Activated CD4-positive, alpha-beta T cell treated with anti-CD3 and anti-CD28 coated beads for 24 hours (primary cell): Measurements from ENCODE around the gene NFATC2IP.

Experiments used
- DNase-seq, 2 donors: peaks; one replicate each; pipeline ENCODE4 v3.0.0-alpha.2; 2020; ENCODE audit warnings: low read depth in 2 of 2

Gene NFATC2IP

DNA sequence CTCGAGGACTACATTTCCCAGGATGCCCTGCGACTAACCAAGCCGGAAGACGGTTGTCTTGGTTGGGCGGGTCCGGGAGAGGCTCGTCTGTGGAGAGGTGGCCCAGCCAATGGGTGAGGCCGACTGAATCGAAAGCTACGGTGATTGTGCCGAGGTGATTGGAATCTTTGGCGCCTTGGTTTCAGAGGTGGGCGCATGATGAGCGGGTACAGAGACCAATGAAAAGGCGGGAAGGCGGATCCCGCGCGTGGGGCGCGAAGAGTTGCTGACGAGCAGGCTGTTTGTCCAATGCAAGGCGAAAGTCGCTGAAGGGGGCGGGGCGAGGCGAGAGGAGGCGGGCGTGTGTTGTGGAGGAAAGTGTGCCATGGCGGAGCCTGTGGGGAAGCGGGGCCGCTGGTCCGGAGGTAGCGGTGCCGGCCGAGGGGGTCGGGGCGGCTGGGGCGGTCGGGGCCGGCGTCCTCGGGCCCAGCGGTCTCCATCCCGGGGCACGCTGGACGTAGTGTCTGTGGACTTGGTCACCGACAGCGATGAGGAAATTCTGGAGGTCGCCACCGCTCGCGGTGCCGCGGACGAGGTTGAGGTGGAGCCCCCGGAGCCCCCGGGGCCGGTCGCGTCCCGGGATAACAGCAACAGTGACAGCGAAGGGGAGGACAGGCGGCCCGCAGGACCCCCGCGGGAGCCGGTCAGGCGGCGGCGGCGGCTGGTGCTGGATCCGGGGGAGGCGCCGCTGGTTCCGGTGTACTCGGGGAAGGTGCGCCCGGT, at the start of gene NFATC2IP:
NFATC2IP (plus strand) TSS at position 290 of the 762 bp plus-strand sequence; CDS start at position 365, 75 bp downstream.
- DNase-seq: peak; percentile 99 to 100

DNA sequence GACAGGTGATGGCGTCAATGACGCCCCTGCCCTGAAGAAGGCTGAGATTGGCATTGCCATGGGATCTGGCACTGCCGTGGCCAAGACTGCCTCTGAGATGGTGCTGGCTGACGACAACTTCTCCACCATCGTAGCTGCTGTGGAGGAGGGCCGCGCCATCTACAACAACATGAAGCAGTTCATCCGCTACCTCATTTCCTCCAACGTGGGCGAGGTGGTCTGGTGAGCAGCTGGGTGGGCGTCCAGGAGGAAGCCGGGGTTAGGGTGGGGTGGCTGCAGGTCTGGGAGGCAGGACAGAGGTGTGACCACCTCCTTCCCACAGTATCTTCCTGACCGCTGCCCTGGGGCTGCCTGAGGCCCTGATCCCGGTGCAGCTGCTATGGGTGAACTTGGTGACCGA, 48.9 kb upstream of the NFATC2IP start:
- DNase-seq: no peak

DNA sequence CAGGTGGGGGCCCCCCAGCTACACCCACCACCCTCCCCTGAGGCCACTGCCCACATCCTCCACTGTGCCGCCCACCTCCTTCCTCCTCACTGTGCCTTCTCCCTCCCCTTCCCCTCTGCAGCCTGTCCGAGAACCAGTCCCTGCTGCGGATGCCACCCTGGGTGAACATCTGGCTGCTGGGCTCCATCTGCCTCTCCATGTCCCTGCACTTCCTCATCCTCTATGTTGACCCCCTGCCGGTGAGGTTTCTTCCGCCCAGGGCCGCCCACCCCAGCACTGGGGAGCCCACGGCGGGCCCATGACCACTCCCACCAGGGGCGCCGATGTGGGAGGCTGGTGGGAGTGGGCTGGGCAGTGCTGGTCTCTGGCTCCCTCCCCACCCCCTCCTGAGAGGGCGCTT, 47.8 kb upstream of the NFATC2IP start:
- DNase-seq: no peak

DNA sequence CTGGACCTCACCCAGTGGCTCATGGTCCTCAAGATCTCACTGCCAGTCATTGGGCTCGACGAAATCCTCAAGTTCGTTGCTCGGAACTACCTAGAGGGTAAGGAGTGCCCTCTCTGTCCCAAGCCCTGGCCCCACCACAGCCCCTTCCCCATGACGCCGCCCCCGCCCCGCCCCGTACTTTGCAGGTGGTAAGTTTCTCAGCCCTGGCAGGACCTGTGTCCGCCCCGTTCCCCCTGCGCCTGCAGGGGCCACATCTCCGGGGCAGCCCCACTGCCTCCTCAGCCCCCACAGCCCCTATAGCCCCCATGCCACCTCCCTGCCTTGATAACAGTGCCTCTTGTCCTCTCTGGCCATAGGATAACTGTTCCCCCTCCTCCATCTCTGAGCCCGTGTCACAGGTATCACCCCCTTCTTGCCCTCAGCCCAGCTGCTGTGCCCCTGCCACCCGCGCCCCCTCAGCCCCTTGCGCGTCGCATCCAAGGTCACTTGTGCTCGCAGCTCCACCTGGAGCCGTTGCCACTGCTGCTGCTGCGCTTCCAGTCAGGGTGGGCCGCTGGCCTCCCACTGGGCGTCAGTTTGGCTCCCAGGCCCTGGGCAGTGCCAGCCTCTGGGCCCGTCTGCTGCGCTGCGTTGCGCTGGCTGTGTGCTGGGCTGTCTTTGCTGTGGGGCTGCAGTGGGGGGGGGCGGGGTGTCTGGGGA, 47.2 kb upstream of the NFATC2IP start:
- DNase-seq: no peak

DNA sequence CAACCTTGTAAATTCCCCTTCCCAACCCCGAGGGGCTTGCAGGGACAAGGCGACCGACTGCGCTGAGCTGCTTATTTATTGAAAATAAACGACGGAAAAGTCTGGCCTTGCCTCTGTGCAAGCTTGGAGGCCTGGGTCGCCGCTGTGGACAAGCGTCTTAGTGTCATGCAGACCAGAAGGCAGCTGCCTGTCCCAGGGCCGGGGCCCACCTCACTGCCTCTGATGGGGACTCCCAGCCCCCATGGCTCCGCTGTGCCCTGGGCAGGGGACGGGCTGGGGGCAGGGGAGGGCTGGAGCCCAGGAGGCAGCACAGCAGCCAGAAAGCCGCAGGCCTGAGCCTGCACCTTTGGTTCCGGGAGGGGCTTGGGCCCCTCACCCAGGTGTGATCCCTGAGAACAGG, 46.4 kb upstream of the NFATC2IP start:
- DNase-seq: no peak

DNA sequence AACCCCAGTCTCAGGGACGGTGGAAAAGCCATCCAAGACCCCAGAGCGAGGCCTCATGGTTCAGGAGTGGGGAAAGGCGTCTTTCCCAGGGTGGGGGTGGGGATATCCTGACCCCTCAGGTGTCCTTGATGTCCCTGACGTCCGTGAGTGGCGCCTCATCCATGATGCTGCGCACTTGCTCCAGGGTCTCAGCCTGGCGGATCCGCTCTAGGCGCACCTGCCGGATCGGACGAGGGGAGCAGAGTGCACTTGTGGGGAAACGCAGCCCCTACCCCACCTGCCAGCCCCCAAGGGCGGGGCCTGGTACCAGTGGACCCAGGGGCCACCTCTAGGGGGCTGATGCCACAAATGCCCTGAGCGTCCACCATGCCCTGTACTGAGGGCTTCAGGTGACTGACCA, 45.9 kb upstream of the NFATC2IP start:
- no peak for DNase-seq

DNA sequence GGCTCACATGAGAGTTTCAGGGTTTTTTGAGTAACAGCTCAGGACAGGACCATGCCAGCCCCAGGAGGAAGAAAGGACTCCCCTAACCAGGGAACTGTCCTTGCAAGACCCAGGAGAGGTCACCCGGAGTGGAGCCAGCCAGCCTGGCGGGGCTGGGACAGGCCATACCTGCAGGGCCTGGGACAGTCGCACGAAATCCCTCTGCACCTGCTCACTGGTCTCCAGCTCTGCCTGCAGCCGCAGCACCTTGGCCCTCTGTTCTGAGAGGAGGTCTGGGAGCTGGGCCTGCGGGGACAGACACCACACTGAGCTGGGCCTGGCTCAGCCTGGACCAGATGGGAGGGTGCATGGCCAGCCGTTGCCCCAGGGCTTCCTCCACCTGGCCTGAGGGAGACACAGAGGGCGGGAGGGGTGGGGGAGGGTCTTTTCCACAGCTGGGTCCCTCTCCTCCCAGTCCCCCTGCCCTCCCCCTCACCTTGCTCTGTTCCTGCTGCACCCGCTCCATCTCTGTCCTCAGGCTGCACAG, 45.4 kb upstream of the NFATC2IP start:
- no peak for DNase-seq

DNA sequence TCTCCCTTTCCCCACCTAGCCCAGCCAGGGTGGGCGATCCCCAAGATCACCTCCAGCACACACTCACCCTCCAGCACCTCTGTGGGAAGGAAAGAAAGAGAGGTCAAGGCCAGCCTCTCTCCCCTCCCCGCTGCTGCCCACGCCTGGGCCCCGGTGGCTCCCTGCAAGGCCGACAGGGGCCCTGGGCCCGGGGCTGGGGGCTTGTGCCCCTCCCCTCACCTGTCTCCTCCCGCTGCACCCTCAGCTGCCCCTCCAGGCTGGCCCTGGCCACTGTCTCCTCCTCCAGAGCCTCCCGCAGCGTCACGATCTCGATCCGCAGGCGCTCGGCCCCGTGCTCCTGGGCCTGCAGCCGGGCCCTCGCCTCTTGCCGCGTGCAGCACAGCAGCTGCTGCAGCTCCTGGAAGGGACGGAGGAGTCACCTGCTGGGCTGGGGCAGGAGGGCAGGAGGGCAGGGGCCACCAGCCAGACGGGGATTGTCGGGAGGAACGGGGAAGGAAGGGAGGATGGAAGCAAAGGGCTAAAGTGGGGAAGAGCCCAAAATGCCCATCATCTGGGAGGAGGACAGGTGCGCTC, 44.9 kb upstream of the NFATC2IP start:
- DNase-seq: no peak

DNA sequence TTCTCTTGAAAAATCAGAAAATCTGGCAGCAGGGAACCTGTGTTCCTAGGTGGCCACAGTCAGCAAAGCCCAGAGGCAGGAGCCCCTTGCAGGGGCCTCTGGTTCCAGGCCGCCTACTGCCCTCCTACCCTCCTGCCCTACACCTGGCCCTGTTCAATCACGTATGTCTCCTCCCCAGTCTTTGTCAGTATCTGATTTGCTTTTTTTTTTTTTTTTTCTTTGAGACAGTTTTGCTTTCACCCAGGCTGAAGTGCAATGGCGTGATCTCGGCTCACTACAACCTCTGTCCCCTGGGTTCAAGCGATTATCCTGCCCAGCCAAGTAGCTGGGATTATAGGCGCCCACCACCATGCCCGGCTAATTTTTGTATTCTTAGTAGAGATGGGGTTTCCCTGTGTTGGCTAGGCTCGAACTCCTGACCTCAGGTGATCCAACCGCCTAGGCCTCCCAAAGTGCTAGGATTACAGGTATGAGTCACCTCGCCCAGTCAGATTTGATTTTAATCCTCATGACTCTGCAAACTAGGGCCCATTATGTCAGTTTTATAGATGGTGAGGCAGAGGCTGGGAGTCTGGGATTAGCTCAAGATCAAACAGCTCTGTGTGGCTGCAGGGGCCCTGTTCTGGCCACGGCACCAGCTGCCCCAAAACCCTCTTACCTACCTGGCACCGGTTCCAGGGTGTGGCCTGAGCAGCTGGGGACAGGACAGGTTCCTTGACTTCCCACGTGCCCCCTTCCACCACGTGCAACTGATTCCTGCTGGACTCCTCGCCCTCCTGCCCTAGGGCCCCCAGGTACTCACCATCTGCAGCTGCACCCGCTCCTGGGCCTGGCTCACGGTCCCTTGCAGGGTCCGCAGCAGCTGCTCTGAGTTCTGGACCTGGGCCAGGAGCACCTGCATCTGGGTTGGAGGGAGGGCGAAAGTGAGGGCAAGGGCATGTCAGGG, 40.4 kb upstream of the NFATC2IP start:
- no peak for DNase-seq

DNA sequence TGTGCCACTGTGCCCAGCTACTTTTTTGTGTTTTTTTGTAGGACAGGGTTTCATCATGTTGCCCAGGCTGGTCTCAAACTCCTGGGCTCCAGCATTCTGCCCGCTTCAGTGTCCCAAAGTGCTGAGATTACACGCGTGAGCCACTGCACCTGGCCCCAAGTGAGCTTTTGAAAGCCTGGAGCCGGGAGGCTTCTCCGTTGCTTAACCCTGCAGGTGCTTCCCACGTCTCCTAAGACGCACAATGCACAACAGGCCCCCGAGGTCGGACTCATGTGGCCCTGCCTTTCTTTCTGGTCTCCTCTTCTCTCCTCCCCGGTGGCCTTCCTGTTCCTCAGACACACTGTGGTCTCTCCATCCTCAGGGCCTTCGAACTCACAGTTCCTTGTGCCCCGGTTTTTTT, 38.2 kb upstream of the NFATC2IP start:
- no peak for DNase-seq

DNA sequence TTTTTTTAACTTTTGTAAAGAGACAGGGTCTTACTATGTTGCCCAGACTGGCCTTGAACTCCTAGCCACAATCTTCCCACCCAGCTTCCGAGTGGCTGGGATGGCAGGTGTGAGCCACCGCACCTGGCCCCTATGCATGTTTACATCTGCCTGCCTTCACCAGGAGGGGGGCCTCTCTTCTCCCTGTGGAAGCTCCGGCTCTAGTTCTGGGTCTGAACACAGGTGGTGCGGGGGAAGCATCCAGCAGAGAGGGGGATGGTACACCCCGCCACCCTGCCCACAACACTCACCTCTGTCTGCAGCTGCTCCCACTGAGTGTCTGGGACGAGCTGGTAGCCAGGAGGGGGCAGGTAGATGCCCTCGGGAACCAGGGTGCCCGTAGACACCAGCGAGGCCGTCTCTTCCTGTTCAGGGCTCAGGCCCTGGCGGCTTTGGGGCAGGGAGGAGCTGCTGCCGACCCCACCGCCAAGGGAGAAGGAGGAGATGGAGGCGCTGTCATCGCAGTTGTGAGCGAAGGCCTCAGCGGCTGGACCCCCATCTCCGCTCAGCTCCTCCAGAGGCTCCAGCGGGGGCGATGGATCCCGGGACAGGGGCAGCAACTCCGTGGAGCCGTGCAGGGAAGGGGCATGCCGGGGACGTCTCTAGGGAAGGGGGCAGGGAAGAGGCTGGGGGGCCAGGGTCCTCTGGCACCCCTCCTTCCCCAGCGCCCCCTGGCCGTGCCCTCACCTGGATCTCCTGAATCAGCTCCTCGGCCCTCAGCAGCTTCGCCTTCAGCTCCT, 36.6 kb upstream of the NFATC2IP start:
- DNase-seq: no peak

DNA sequence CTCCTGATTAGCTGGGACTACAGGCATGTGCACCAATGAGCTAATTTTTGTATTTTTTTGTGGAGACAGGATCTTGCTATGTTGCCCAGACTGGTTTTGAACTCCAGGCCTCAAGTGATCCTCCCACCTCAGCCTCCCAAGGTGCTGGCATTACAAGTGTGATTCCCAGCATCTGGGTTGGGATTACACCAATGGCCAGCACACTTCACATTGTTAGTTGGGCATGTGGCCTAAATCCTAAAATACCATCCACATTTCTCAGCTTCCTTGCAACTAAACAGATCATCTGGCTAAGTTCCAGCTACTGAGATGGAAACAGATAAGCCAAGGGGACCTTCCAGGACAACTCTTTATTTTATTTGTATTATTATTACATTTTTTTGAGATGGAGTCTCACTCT, 35.6 kb upstream of the NFATC2IP start:
- DNase-seq: no peak

DNA sequence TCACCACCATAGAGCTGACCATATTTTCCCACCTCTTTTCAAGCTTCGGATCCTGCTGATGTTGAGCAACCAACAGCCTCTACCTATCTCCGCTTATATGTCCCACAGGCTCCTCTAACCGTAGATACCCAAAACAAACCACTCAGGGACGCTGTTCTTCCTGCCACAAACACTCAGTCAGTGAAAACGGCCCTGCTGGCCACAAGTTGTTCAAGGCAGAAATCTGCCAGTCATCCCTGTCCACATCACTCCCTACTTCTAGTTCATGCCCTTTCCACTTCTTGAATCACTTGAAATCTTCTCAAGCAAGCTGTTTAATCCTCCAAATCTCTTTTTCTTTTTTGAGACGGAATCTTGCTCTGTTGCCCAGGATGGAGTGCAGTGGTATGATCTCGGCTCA, 33.6 kb upstream of the NFATC2IP start:
- no peak for DNase-seq

DNA sequence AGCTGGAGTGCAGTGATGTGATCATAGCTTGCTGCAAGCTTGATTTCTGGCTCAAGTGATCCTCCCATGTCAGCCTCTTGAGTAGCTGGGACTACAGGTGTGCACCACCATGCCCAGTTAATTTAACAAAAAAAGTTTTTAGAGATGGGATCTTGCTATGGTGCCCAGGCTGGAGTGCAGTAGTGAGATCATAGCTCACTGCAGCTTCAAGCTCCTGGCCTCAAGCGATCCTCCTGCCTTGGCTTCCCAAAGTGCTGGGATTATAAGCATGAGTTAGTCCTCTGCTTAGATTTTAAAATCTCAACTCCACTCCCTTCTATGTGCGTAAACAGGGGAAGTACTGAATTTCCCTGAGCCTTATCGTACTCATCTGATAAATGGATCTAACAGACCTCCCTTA, 32.0 kb upstream of the NFATC2IP start:
- no peak for DNase-seq

DNA sequence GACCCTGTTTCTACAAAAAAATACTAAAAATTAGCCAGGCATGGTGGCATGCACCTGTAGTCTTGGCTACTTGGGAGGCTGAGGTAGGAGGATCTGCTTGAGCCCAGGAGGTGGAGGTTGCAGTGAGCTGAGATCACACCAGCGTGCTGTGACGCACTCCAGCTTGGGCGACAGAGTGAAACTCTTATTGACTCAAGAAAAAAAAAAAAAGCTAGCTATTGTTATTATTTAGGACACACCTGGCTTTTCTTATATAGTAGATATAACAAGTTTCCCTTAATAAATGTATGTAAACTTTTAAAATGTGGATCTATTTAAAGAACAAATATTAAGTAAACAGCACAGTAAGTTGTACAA, 27.5 kb upstream of the NFATC2IP start:
- no peak for DNase-seq

DNA sequence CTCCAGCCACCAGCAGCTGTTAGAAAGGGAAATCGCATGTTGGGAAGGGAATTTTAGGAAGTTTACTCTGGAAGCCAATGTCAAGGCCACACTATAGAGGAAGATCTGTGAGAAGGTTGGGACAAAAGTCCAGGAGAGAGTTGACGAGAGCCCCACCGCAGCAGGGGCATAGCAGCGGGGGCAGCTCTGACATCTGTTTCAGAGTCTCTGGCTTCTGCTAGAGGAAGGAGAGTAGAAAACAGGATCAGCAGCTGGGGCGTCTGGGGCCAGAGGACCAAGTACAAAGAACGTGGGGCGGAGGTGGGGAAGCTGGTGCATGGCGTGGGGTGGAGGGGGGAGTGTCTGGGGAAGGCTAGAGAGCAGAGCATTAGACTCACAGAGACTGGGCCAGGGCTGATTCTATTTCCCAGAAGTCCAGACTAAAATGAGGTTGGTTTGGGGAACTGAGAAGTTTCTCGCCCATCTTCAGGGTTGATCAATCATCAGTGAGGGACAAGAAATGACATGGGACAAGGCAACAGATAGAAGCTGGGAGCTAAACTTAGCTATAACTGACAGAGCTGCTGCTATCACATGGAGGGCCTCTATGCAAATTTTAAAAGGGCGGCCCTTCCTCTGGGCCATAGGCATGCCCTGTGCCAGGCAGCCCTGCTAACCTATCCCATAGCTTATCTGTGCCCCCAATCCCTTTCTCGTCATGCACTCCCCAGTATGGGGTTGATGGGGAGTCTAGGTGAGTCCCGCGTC, 26.9 kb upstream of the NFATC2IP start:
- no peak for DNase-seq

DNA sequence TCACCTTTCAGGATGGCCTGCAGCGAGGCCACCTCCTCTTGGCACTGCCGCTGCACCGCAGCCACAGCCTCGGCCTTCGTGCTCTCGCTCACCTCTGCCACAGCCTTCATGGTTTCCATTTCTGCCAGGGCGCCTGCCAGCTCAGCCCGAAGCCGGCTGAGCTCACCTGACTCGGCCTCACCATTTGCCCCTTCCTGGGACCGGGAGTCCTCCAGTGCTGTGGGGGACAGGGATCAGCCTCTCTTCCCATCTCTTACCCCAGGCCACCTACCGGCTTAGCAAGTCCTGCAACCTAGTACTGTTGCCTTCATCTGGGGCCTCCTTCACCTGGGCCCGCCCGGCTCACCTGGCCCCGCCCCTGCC, 26.4 kb upstream of the NFATC2IP start:
- no peak for DNase-seq

DNA sequence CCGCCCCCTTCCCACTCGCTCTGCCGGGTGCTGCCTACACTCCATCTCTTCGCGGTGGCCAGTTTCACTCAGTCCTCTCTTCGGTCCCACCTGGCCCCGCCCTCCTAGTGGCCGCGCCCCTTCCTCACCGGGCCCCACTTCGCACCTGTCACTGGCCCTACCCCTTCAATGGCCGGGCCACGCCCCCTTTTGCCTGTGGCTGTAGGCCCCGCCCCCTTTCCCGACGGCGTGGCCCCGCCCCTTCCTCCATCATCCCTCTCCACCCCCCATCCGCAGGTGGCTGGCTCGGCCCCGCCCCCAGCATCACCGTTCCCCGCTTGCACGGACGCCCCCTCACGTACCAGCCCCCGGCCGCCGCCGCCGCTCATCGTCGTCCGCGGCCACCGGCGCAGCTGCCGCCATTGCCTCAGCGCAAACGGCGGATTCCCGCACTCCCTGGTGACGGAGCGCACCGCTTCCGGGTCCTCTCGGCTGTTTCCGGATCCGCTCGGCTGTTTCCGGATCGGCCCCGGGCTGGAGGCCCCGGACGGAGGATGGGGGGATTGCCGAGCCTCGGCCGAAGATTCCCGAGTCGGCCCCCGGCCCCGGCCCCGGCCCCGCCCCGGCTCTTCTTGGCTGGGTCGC, 25.9 kb upstream of the NFATC2IP start, which contains the start of gene RABEP2:
RABEP2 (minus strand) TSS at position 477 of the 624 bp plus-strand sequence; CDS start at position 402, 75 bp downstream.
- peak; percentile 98 for DNase-seq

DNA sequence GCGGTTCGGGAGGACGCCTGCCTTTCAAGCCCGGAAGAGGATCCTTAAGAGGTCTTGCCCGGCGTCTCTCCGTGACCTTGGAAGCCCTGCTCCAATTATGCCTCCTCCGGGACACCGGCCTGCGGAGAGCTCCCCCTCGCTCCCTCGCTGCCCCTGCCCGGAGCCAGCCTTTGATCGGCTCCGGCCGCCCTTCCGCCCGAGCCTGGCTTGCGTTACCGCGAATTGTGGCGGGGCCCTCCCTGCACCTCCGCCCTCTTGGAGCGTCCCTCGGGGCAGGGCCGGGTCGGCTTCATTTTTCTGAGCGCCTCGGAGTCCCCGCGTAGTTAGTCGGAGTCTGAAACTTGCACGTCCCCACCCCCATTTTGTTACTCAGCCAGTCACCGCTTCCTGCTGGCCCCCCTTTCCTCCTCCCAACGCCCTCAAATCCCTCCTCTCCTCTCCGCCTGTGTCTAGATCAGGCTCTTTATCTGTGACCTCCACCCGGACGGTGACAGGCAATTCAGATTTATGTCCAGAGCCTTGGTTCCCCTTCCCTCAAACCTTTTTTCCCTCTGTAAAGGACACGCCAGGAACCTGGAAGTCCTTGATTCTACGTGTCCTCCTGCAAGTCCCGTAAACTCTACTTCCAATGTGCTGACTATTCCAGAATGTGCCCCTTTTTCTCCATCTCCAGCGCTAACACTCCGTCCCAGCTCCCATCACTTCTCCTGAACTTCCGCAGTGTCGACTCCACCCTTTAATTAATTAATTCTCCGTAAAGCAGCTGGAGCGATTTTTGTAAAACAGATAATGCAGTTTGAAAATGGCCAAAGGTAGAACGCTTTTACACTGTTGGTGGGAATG, 25.1 kb upstream of the NFATC2IP start:
- peak; percentile 66 to 70 for DNase-seq
